CD14-positive monocyte (primary cell): ENCODE data around the gene ALG14. TPM values are rescaled to one million over a fixed set of nuclear protein-coding genes. Genes with fewer than 3 reads are reported as not detected.

ENCODE experiments used
- DNase-seq, 3 donors: peaks; one replicate each; pipeline ENCODE4 v3.0.0-alpha.2; 2011 to 2022
- H2AFZ ChIP-seq: 2 replicates; pipeline ENCODE4 v1.6.0; 2012; ENCODE audit warnings: mild to moderate bottlenecking, low read depth, low read length, inconsistent platforms; ENCODE audit not compliant: insufficient read depth, poor library complexity, severe bottlenecking
- H3K27ac ChIP-seq, 2 donors: 1 replicate in 1 of 2; 2 replicates in 1 of 2; pipeline ENCODE4 v1.5.1; 2012 to 2013; ENCODE audit warnings: low read length in 2 of 2, control low read depth in 1 of 2, inconsistent platforms in 1 of 2, low read depth in 1 of 2, mild to moderate bottlenecking in 1 of 2
- H3K27me3 ChIP-seq, 2 donors: one replicate each; pipeline versions ENCODE4 v1.6.0 to v1.6.1; 2011 to 2013; ENCODE audit warnings: low read length in 2 of 2; ENCODE audit not compliant: control insufficient read depth in 2 of 2, insufficient read depth in 2 of 2
- H3K36me3 ChIP-seq, 2 donors: replicated peaks in 1 of 2; 1 replicate in 1 of 2; 2 replicates in 1 of 2; pipeline versions ENCODE4 v1.5.1 to v1.6.1; 2012 to 2013; ENCODE audit warnings: low read length in 2 of 2, control low read depth in 1 of 2, inconsistent platforms in 1 of 2, mild to moderate bottlenecking in 1 of 2; ENCODE audit not compliant: insufficient read depth in 2 of 2, control insufficient read depth in 1 of 2
- H3K4me1 ChIP-seq, 2 donors: 1 replicate in 1 of 2; 2 replicates in 1 of 2; pipeline versions ENCODE4 v1.5.1 to v1.6.1; 2012 to 2013; ENCODE audit warnings: low read length in 2 of 2, control low read depth in 1 of 2, inconsistent platforms in 1 of 2, mild to moderate bottlenecking in 1 of 2, moderate library complexity in 1 of 2; ENCODE audit not compliant: insufficient read depth in 2 of 2, control insufficient read depth in 1 of 2
- H3K4me2 ChIP-seq: replicated peaks from 2 replicates; pipeline ENCODE3; 2012; ENCODE audit warnings: low read length, moderate library complexity, mild to moderate bottlenecking; ENCODE audit not compliant: poor library complexity, severe bottlenecking; ENCODE audit errors: extremely low read depth
- H3K4me3 ChIP-seq, 3 experiments: fragments of 200-600 bp in 1 of 3; sonication (generic) in 1 of 3; replicated peaks in 1 of 3; 1 replicate in 2 of 3; 2 replicates in 1 of 3; pipeline ENCODE4 v1.5.1; 2011 to 2013; ENCODE audit warnings: low read length in 3 of 3, mild to moderate bottlenecking in 3 of 3, control low read depth in 2 of 3, low read depth in 2 of 3, inconsistent platforms in 1 of 3, moderate library complexity in 1 of 3
- H3K79me2 ChIP-seq: 2 replicates; pipeline ENCODE4 v1.6.0; 2012; ENCODE audit warnings: mild to moderate bottlenecking, control low read depth, inconsistent platforms, low read length, moderate library complexity; ENCODE audit not compliant: insufficient read depth
- H3K9ac ChIP-seq: 2 replicates; pipeline ENCODE4 v1.6.0; 2017; ENCODE audit warnings: low read length, mild to moderate bottlenecking; ENCODE audit not compliant: insufficient read depth, poor library complexity, severe bottlenecking
- H3K9me3 ChIP-seq, 2 donors: replicated peaks in 1 of 2; 1 replicate in 1 of 2; 2 replicates in 1 of 2; pipeline versions ENCODE4 v1.5.1 to v1.6.1; 2012 to 2013; ENCODE audit warnings: low read length in 2 of 2, control low read depth in 1 of 2; ENCODE audit not compliant: control insufficient read depth in 1 of 2, insufficient read depth in 1 of 2
- H4K20me1 ChIP-seq: 2 replicates; pipeline ENCODE4 v1.6.0; 2012; ENCODE audit warnings: mild to moderate bottlenecking, low read length, control low read depth, moderate library complexity; ENCODE audit not compliant: insufficient read depth
- H3K27ac Mint-ChIP-seq, 7 donors: one replicate each; pipeline ENCODE4 v1.8.0; 2020; ENCODE audit warnings: mild to moderate bottlenecking in 7 of 7, mixed read lengths in 7 of 7, moderate library complexity in 6 of 7, inconsistent platforms in 2 of 7
- H3K27me3 Mint-ChIP-seq, 3 donors: one replicate each; pipeline ENCODE4 v1.8.0; 2021 to 2022; ENCODE audit warnings: low read depth in 3 of 3, mild to moderate bottlenecking in 3 of 3, mixed read lengths in 3 of 3, moderate library complexity in 3 of 3, inconsistent platforms in 1 of 3
- H3K36me3 Mint-ChIP-seq, 2 donors: one replicate each; pipeline ENCODE4 v1.8.0; 2020; ENCODE audit warnings: mixed read lengths in 2 of 2, inconsistent platforms in 1 of 2, mild to moderate bottlenecking in 1 of 2
- H3K4me1 Mint-ChIP-seq: one replicate; pipeline ENCODE4 v1.8.0; 2020; ENCODE audit warnings: mild to moderate bottlenecking, mixed read lengths
- H3K4me3 Mint-ChIP-seq, 2 donors: one replicate each; pipeline ENCODE4 v1.8.0; 2020; ENCODE audit warnings: mild to moderate bottlenecking in 2 of 2, mixed read lengths in 2 of 2, moderate library complexity in 1 of 2
- H3K9me3 Mint-ChIP-seq, 7 donors: one replicate each; pipeline ENCODE4 v1.8.0; 2020 to 2022; ENCODE audit warnings: mixed read lengths in 7 of 7, mild to moderate bottlenecking in 6 of 7, moderate library complexity in 6 of 7, inconsistent platforms in 2 of 7
- WGBS: methylation state at CpG from one replicate; pipeline ENCODE4 v1.1.5; 2013; ENCODE audit warnings: missing lambda C conversion rate; ENCODE audit not compliant: insufficient coverage; 5-methylcytosine and 5-hydroxymethylcytosine counted together
- intact Hi-C, 2 donors: fragments of 100-400 bp; cut with micrococcal nuclease; formaldehyde crosslinking; loops; one replicate each; pipeline versions ENCODE4 v1.15.0 to v1.15.1; 2023
- polyA plus RNA-seq, 3 donors: library from polyadenylated mRNA; depleted of rRNA in 1 of 3; unstranded in 2 of 3; stranded (reverse) in 1 of 3; fragments of 300-500 nt in 2 of 3; fragments of >200 nt in 1 of 3; fragmentation: Illumina TruSeq in 2 of 3; gene quantifications; 1 replicate in 2 of 3; 2 replicates in 1 of 3; pipeline ENCODE4 v1.2.3, GENCODE V29; 2012 to 2021
- TF ChIP-seq, protein P1 (sequence below): fragments of 200-600 bp; IDR thresholded peaks from one replicate; pipeline ENCODE4 v1.8.0; 2022; ENCODE audit warnings: antibody characterized with exemption, mild to moderate bottlenecking

ALG14 gene
- polyA plus RNA-seq, 3 donors: 0.27 to 5.5 (median 4.4) TPM

DNA sequence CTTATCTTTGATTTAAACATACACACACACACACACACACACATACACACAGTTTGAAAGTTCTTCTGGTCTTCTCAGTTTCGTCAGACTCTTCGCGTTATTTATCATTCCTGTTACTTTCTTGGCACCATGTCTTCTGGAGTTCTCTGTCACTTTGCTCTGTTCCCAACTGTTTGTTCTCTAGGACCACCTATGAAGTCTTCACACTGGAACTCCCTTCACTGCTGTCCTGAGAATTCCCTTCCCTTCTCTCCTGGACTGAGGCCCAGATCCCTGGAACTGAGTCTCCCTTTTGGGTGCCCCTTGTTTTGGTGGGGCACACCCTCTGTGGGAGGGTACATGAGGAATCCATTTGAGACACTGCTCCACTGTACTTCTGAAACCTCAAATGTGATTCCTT lies 30.5 kb downstream of the ALG14 start:
- Mint-ChIP-seq H3K4me3 (no peak overlapping the region), H3K36me3 (no peaks in the 10 kb centered on the region), H3K4me1 (peaks cover 8% of the 10 kb centered on the region), H3K27ac (no peak overlapping the region), H3K27me3 (peaks cover 0 to 3% (median 1%) of the 10 kb centered on the region in 3 donors), H3K9me3 (no peaks in the 10 kb centered on the region)
- no peak overlapping the region for H3K4me3 ChIP-seq
- peaks cover 10 to 12% of the 10 kb centered on the region in 2 donors for H3K4me1 ChIP-seq
- H3K9ac ChIP-seq: no peak overlapping the region
- 95% methylated on average over 3 of the region's 3 CpGs for WGBS
- intact Hi-C loops: loop anchor here (5.0 kb wide), 1 partner anchor 190 kb away; no protein-coding TSS in a partner anchor
- no peak overlapping the region for H3K27ac ChIP-seq
- DNase-seq: no peak
- no peak overlapping the region for H3K4me2 ChIP-seq
- no peaks in the 10 kb centered on the region for H3K9me3 ChIP-seq
- H3K79me2 ChIP-seq: no peaks in the 10 kb centered on the region
- H4K20me1 ChIP-seq: no peaks in the 10 kb centered on the region
- H3K36me3 ChIP-seq: no peaks in the 10 kb centered on the region
- H3K27me3 ChIP-seq: no peaks in the 10 kb centered on the region
- TF ChIP-seq, protein P1, sequence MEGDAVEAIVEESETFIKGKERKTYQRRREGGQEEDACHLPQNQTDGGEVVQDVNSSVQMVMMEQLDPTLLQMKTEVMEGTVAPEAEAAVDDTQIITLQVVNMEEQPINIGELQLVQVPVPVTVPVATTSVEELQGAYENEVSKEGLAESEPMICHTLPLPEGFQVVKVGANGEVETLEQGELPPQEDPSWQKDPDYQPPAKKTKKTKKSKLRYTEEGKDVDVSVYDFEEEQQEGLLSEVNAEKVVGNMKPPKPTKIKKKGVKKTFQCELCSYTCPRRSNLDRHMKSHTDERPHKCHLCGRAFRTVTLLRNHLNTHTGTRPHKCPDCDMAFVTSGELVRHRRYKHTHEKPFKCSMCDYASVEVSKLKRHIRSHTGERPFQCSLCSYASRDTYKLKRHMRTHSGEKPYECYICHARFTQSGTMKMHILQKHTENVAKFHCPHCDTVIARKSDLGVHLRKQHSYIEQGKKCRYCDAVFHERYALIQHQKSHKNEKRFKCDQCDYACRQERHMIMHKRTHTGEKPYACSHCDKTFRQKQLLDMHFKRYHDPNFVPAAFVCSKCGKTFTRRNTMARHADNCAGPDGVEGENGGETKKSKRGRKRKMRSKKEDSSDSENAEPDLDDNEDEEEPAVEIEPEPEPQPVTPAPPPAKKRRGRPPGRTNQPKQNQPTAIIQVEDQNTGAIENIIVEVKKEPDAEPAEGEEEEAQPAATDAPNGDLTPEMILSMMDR: no peak
- H2AFZ ChIP-seq: no peak overlapping the region

GRCh38 chr1:95041491-95042165 lies 31.1 kb downstream of the ALG14 start:
- no peak overlapping the region for H3K9ac ChIP-seq
- H4K20me1 ChIP-seq: no peaks in the 10 kb centered on the region
- H3K79me2 ChIP-seq: no peaks in the 10 kb centered on the region
- H2AFZ ChIP-seq: no peak overlapping the region
- no peak overlapping the region for H3K27ac ChIP-seq
- H3K9me3 ChIP-seq: no peaks in the 10 kb centered on the region
- Mint-ChIP-seq H3K27ac (no peak overlapping the region), H3K27me3 (peaks cover 0 to 3% (median 1%) of the 10 kb centered on the region in 3 donors), H3K4me1 (peaks cover 8% of the 10 kb centered on the region), H3K36me3 (no peaks in the 10 kb centered on the region), H3K9me3 (no peaks in the 10 kb centered on the region), H3K4me3 (no peak overlapping the region)
- H3K36me3 ChIP-seq: no peaks in the 10 kb centered on the region
- H3K4me1 ChIP-seq: peaks cover 10 to 12% of the 10 kb centered on the region in 2 donors
- no peaks in the 10 kb centered on the region for H3K27me3 ChIP-seq
- intact Hi-C loops: loop anchor here (5.0 kb wide), 1 partner anchor 189 kb away; no protein-coding TSS in a partner anchor
- no CpG with 5 or more reads among the region's 2 CpGs for WGBS
- H3K4me2 ChIP-seq: no peak overlapping the region
- DNase-seq: no peak
- no peak overlapping the region for H3K4me3 ChIP-seq
- TF ChIP-seq, protein P1: no peak
